Progenitor cell of endocrine pancreas (in vitro differentiated cells): ENCODE data around the gene NHERF2. TPM values are rescaled to one million over a fixed set of nuclear protein-coding genes. Genes with fewer than 3 reads are reported as not detected.

ENCODE experiments used
- DNase-seq: peaks from one replicate; pipeline ENCODE4 v3.0.0; 2021; ENCODE audit warnings: low spot score; ENCODE audit not compliant: unreplicated experiment
- H3K27ac Mint-ChIP-seq: 2 replicates; pipeline ENCODE4 v1.8.0; 2021; ENCODE audit warnings: mild to moderate bottlenecking, moderate library complexity, mixed read lengths
- H3K27me3 Mint-ChIP-seq: 2 replicates; pipeline ENCODE4 v1.8.0; 2021; ENCODE audit warnings: mixed read lengths
- H3K36me3 Mint-ChIP-seq: 2 replicates; pipeline ENCODE4 v1.8.0; 2022; ENCODE audit warnings: mixed read lengths; ENCODE audit not compliant: insufficient read depth
- H3K4me1 Mint-ChIP-seq: 2 replicates; pipeline ENCODE4 v1.8.0; 2021; ENCODE audit warnings: low read depth, mixed read lengths
- H3K4me3 Mint-ChIP-seq: 2 replicates; pipeline ENCODE4 v1.8.0; 2021; ENCODE audit warnings: low read depth, mild to moderate bottlenecking, moderate library complexity, mixed read lengths
- H3K9me3 Mint-ChIP-seq: 2 replicates; pipeline ENCODE4 v1.8.0; 2021; ENCODE audit warnings: low read depth, mixed read lengths
- total RNA-seq: library from RNA; stranded (reverse); gene quantifications from 2 replicates; pipeline ENCODE4 v1.2.1, GENCODE V29; 2021
- TF ChIP-seq, protein P1 (sequence below): fragments of 200-600 bp; sonication (generic); IDR thresholded peaks from one replicate; pipeline ENCODE4 v1.5.0; 2021; ENCODE audit warnings: antibody characterized with exemption, mild to moderate bottlenecking; ENCODE audit not compliant: unreplicated experiment

The NHERF2 gene
- total RNA-seq, 1 donor from 2014 or later: 8.4 TPM

DNA sequence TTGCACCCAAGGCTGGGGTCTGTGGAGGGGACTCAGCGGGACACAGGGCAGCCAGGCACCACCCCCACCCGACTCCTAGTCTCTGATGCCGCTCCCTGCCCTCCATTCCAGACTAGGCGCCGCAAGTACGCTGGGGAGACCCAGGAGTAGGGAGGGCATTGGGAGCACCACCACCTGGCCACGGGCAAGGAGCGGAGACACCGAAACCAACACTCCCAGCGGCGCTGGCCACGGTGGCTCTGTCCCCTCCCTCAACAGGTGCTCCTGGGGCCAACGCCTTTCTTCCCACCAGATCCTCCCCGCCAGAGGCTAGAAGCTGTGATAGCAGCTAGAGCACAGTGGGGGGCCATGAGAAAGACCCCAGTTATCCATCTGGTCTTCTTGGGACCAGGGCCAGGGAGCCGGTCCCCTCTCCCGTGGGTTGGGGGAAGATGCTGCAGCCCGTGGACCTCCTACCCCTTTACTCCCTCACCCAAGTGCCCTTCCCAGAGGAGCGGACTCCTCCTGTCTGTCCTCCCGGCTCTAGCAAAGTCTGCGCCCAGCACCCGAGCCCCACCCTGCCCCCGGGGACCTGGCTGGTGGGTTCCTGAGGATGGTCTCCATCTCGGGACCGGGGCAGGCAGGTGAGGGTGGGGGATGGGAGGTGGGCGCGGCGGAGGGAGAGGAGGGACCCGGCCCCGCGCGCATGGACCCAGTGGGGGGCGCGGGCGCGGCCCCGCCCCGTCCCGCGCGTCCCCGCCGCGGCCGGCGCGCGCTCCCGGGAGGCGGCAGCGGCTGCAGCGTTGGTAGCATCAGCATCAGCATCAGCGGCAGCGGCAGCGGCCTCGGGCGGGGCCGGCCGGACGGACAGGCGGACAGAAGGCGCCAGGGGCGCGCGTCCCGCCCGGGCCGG is 37.2 kb upstream of the NHERF2 start, which contains the start of gene SYNGR3:
Gene SYNGR3 (plus strand): TSS at position 762 of the 892 bp plus-strand sequence. CDS start 133 bp downstream, outside the sequence.
- peaks cover 2% of the 10 kb centered on the region for H3K36me3 Mint-ChIP-seq
- peak within 1 kb of the TSS; percentile 68 for H3K4me3 Mint-ChIP-seq
- peak within 1 kb of the TSS; percentile 67 for H3K27ac Mint-ChIP-seq
- H3K27me3 Mint-ChIP-seq: peaks cover 32% of the 10 kb centered on the region
- no peak for DNase-seq
- TF ChIP-seq, protein P1, sequence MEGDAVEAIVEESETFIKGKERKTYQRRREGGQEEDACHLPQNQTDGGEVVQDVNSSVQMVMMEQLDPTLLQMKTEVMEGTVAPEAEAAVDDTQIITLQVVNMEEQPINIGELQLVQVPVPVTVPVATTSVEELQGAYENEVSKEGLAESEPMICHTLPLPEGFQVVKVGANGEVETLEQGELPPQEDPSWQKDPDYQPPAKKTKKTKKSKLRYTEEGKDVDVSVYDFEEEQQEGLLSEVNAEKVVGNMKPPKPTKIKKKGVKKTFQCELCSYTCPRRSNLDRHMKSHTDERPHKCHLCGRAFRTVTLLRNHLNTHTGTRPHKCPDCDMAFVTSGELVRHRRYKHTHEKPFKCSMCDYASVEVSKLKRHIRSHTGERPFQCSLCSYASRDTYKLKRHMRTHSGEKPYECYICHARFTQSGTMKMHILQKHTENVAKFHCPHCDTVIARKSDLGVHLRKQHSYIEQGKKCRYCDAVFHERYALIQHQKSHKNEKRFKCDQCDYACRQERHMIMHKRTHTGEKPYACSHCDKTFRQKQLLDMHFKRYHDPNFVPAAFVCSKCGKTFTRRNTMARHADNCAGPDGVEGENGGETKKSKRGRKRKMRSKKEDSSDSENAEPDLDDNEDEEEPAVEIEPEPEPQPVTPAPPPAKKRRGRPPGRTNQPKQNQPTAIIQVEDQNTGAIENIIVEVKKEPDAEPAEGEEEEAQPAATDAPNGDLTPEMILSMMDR: no peak
- H3K9me3 Mint-ChIP-seq: no peaks in the 10 kb centered on the region
- H3K4me1 Mint-ChIP-seq: peaks cover 7% of the 10 kb centered on the region

DNA sequence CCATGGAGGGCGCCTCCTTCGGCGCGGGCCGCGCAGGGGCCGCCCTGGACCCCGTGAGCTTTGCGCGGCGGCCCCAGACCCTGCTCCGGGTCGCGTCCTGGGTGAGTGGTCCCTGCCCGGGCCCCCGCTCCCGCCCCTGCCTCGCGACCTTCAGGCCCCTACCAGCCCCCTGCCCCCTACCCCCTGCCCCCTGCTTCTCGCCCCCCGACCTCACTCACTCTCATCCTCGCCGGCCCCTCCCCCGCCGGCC is 36.7 kb upstream of the NHERF2 start:
- no peak for DNase-seq
- Mint-ChIP-seq H3K27me3 (peaks cover 32% of the 10 kb centered on the region), H3K4me3 (no peak overlapping the region), H3K27ac (no peak overlapping the region), H3K36me3 (peaks cover 2% of the 10 kb centered on the region), H3K4me1 (peaks cover 4% of the 10 kb centered on the region), H3K9me3 (no peaks in the 10 kb centered on the region)
- TF ChIP-seq, protein P1: no peak

DNA sequence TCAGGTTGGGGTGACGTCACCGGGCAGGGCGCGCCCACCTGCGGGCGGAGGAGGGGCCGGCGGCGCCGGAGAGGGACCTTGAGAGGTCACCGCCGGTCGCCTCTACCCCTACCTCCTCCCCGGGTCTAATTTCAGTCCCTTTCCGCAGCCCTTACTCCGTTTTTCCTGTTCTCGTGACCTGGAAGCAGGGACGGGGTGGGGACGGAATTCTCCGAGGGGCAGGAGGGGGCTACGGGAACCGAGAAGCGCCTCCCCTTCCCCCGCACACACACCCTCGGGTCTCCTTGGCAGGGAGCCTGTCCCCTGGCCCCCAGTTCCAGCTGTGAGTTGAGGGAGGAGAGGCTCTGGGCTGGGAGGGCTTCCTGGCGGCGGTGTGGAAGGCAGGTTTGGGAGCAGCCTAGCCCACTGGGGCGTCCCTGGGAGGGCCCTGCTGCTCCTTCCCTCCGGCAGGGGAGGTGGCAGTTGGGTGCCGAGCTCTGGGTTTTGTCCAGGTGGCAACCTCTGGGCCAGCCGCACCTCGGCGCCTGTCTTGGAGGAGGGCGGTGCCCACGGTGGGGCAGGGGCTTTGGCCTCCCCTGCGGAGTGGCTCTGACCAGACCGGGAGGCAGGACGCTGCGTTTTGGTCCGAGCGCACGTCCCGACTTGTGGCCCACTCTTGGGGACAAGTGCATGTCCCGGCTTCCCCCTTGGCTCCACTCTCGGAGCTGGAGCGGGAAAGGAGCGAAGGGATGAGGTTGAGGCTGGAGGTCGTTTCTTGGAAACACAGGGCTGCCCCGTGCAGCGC is 36.2 kb upstream of the NHERF2 start:
- peaks cover 32% of the 10 kb centered on the region for H3K27me3 Mint-ChIP-seq
- H3K4me1 Mint-ChIP-seq: peaks cover 2% of the 10 kb centered on the region
- no peak overlapping the region for H3K27ac Mint-ChIP-seq
- H3K36me3 Mint-ChIP-seq: peaks cover 2% of the 10 kb centered on the region
- TF ChIP-seq, protein P1: no peak
- H3K9me3 Mint-ChIP-seq: no peaks in the 10 kb centered on the region
- no peak for DNase-seq
- peak overlapping the region; percentile 68 for H3K4me3 Mint-ChIP-seq

DNA sequence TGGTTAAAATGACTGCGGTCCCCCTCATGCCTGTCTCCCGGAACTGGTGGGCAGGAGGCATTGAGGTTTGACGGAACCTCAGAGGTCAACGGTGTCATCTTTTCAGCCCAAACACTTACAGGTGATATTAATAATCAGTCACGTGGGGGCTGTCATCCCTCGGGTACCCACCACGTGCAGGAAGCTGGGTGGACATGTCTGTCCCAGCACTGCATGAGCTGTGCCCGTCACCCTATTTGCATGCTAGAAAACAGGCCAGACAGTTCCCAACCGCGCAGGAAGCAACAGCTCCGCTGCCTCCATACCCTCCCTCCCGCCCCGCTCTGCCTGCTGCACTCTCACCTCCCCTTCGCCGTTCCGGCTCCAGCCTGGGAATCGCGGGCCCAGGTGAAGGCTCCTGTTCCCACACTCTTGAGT is 35.6 kb upstream of the NHERF2 start:
- Mint-ChIP-seq H3K27ac (no peak overlapping the region), H3K4me3 (peak overlapping the region; percentile 14), H3K36me3 (peaks cover 2% of the 10 kb centered on the region), H3K27me3 (peaks cover 32% of the 10 kb centered on the region), H3K9me3 (no peaks in the 10 kb centered on the region), H3K4me1 (peaks cover 2% of the 10 kb centered on the region)
- TF ChIP-seq, protein P1: no peak
- no peak for DNase-seq

DNA sequence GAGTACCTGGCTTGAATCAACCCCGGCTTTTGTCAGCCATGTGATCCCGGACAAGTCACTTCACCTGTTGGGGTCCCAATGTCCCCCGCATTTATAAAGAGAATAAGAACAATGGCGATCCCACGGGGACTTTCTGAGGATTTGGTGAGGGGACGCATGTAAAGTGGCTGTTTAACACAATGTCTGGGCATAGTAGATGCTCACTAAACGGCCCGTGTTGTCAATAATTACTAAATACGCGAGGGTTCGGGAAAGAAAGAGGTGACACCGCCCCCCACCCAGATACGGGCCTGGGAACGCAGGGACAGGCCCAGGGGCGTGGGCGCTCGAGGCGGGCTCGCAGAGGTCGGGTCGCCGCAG is 35.1 kb upstream of the NHERF2 start:
- Mint-ChIP-seq H3K4me1 (peaks cover 2% of the 10 kb centered on the region), H3K36me3 (peaks cover under 1% of the 10 kb centered on the region), H3K27ac (no peak overlapping the region), H3K4me3 (no peak overlapping the region), H3K9me3 (no peaks in the 10 kb centered on the region), H3K27me3 (peaks cover 32% of the 10 kb centered on the region)
- no peak for DNase-seq
- TF ChIP-seq, protein P1: no peak
